ENCODE measurements around the gene COL25A1. TPM values are rescaled to one million over a fixed set of nuclear protein-coding genes. Genes with fewer than 3 reads are reported as not detected.

Gene COL25A1
- total RNA-seq, 1 experiment from 2014 or later: not detected

- Histone ChIP-seq H3K27ac (ENCODE audit: low read length) (no peak overlapping the region), H3K4me3 (ENCODE audit: low read depth in 2 of 2, low read length in 2 of 2) (no peak overlapping the region), H3K4me1 (ENCODE audit: control insufficient read depth, insufficient read depth, low read length) (no peaks in the 10 kb centered on the region), H3K27me3 (ENCODE audit: control insufficient read depth, insufficient read depth, low read length) (no peaks in the 10 kb centered on the region), H3K36me3 (ENCODE audit: control insufficient read depth, insufficient read depth, low read length) (no peaks in the 10 kb centered on the region), H3K9me3 (ENCODE audit: control insufficient read depth, insufficient read depth, low read depth, low read length) (no peaks in the 10 kb centered on the region)
- intact Hi-C loops (cut with micrococcal nuclease; ENCODE audit: unreplicated experiment): loop anchor here (2.0 kb wide), 1 partner anchor 572 kb away; no protein-coding TSS in a partner anchor
- in situ Hi-C loops (cut with HindIII; ENCODE audit: low pct_unique_long_range_greater_than_20kb, low sequenced_read_pairs): no loop called here
- TF ChIP-seq, protein P1, sequence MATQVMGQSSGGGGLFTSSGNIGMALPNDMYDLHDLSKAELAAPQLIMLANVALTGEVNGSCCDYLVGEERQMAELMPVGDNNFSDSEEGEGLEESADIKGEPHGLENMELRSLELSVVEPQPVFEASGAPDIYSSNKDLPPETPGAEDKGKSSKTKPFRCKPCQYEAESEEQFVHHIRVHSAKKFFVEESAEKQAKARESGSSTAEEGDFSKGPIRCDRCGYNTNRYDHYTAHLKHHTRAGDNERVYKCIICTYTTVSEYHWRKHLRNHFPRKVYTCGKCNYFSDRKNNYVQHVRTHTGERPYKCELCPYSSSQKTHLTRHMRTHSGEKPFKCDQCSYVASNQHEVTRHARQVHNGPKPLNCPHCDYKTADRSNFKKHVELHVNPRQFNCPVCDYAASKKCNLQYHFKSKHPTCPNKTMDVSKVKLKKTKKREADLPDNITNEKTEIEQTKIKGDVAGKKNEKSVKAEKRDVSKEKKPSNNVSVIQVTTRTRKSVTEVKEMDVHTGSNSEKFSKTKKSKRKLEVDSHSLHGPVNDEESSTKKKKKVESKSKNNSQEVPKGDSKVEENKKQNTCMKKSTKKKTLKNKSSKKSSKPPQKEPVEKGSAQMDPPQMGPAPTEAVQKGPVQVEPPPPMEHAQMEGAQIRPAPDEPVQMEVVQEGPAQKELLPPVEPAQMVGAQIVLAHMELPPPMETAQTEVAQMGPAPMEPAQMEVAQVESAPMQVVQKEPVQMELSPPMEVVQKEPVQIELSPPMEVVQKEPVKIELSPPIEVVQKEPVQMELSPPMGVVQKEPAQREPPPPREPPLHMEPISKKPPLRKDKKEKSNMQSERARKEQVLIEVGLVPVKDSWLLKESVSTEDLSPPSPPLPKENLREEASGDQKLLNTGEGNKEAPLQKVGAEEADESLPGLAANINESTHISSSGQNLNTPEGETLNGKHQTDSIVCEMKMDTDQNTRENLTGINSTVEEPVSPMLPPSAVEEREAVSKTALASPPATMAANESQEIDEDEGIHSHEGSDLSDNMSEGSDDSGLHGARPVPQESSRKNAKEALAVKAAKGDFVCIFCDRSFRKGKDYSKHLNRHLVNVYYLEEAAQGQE (IDR thresholded peaks at IDR 0.05; ENCODE audit: insufficient read depth in 1 of 2, low read depth in 2 of 2, low read length in 1 of 2): no peak
- no peak for TF ChIP-seq TCF7L2 (IDR thresholded peaks at IDR 0.05; ENCODE audit: low read depth, low read length)
- peak; percentile 57; the same call in 1 of the 2 replicates for TF ChIP-seq CTCF (IDR thresholded peaks at IDR 0.05)
- TF ChIP-seq POLR2AphosphoS5 (IDR thresholded peaks at IDR 0.05; ENCODE audit: low read depth, low read length): no peak
- TF ChIP-seq SIN3A (IDR thresholded peaks at IDR 0.05; ENCODE audit: borderline replicate concordance, insufficient read depth, low read depth, low read length): no peak
- BruUV-seq (replicated peaks): no TSS peak
- ATAC-seq (no peak), DNase-seq (ENCODE audit: low read depth, low spot score) (no peak)
- ChIA-PET CTCF (no interaction called here), POLR2A (no interaction called here)
These were observed 467.5 kb downstream of the COL25A1 start for GRCh38 chr4:108834835-108835384.

- DNase-seq (ENCODE audit: low read depth, low spot score) (no peak), ATAC-seq (no peak)
- no peaks in the 10 kb centered on the region for H3K27me3 ChIP-seq (ENCODE audit: control insufficient read depth, insufficient read depth, low read length)
- ChIA-PET POLR2A (no interaction called here), CTCF (no interaction called here)
- no peak for TF ChIP-seq TCF7L2 (IDR thresholded peaks at IDR 0.05; ENCODE audit: low read depth, low read length)
- no peaks in the 10 kb centered on the region for H3K4me1 ChIP-seq (ENCODE audit: control insufficient read depth, insufficient read depth, low read length)
- intact Hi-C loops (cut with micrococcal nuclease; ENCODE audit: unreplicated experiment) (loop anchor here (2.0 kb wide), 1 partner anchor 573 kb away; no protein-coding TSS in a partner anchor), in situ Hi-C loops (cut with HindIII; ENCODE audit: low pct_unique_long_range_greater_than_20kb, low sequenced_read_pairs) (no loop called here)
- H3K36me3 ChIP-seq (ENCODE audit: control insufficient read depth, insufficient read depth, low read length): no peaks in the 10 kb centered on the region
- no TSS peak for BruUV-seq (replicated peaks)
- no peak overlapping the region for H3K4me3 ChIP-seq (ENCODE audit: low read depth in 2 of 2, low read length in 2 of 2)
- H3K27ac ChIP-seq (ENCODE audit: low read length): no peak overlapping the region
- no peaks in the 10 kb centered on the region for H3K9me3 ChIP-seq (ENCODE audit: control insufficient read depth, insufficient read depth, low read depth, low read length)
These were observed 468.2 kb downstream of the COL25A1 start for GRCh38 chr4:108834166-108834834.

GRCh38 chr4:108833046-108833445 is 469.4 kb downstream of the COL25A1 start:
- no peaks in the 10 kb centered on the region for H3K27me3 ChIP-seq (ENCODE audit: control insufficient read depth, insufficient read depth, low read length)
- TF ChIP-seq TCF7L2 (IDR thresholded peaks at IDR 0.05; ENCODE audit: low read depth, low read length) (no peak), SIN3A (IDR thresholded peaks at IDR 0.05; ENCODE audit: borderline replicate concordance, insufficient read depth, low read depth, low read length) (no peak), POLR2AphosphoS5 (IDR thresholded peaks at IDR 0.05; ENCODE audit: low read depth, low read length) (no peak), CTCF (IDR thresholded peaks at IDR 0.05) (no peak)
- TF ChIP-seq, protein P1 (IDR thresholded peaks at IDR 0.05; ENCODE audit: insufficient read depth in 1 of 2, low read depth in 2 of 2, low read length in 1 of 2): no peak
- H3K4me1 ChIP-seq (ENCODE audit: control insufficient read depth, insufficient read depth, low read length): no peaks in the 10 kb centered on the region
- no peak overlapping the region for H3K4me3 ChIP-seq (ENCODE audit: low read depth in 2 of 2, low read length in 2 of 2)
- CTCF ChIA-PET: no interaction called here
- ATAC-seq (no peak), DNase-seq (ENCODE audit: low read depth, low spot score) (no peak)
- in situ Hi-C loops (cut with HindIII; ENCODE audit: low pct_unique_long_range_greater_than_20kb, low sequenced_read_pairs) (no loop called here), intact Hi-C loops (cut with micrococcal nuclease; ENCODE audit: unreplicated experiment) (no loop called here)
- no peaks in the 10 kb centered on the region for H3K9me3 ChIP-seq (ENCODE audit: control insufficient read depth, insufficient read depth, low read depth, low read length)
- BruUV-seq (replicated peaks): no TSS peak
- no peaks in the 10 kb centered on the region for H3K36me3 ChIP-seq (ENCODE audit: control insufficient read depth, insufficient read depth, low read length)
- POLR2A ChIA-PET: no interaction called here
- H3K27ac ChIP-seq (ENCODE audit: low read length): no peak overlapping the region

Data from Panc1 (cell line).